Mesendoderm (in vitro differentiated cells): Measurements from ENCODE around the gene CFAP97D2.

Experiments used
- DNase-seq: peaks from one replicate; pipeline ENCODE4 v3.0.0; 2013
- H2AK5ac ChIP-seq: 2 replicates; pipeline ENCODE4 v1.6.1; 2013; ENCODE audit warnings: low read length, inconsistent platforms
- H2BK120ac ChIP-seq: 2 replicates; pipeline ENCODE4 v1.6.1; 2013; ENCODE audit warnings: low read depth, mild to moderate bottlenecking, low read length, moderate library complexity, mixed read lengths
- H2BK15ac ChIP-seq: replicated peaks from 2 replicates; pipeline ENCODE4 v1.6.1; 2013; ENCODE audit warnings: low read depth, mild to moderate bottlenecking, moderate library complexity
- H2BK5ac ChIP-seq: 2 replicates; pipeline ENCODE4 v1.6.1; 2013; ENCODE audit warnings: low read length, inconsistent platforms
- H3K18ac ChIP-seq: 2 replicates; pipeline ENCODE4 v1.6.1; 2013; ENCODE audit warnings: mild to moderate bottlenecking, low read length, mixed read lengths
- H3K23ac ChIP-seq: one replicate; pipeline ENCODE4 v1.6.1; 2013; ENCODE audit warnings: low read length
- H3K27ac ChIP-seq: 2 replicates; pipeline ENCODE4 v1.5.1; 2013; ENCODE audit warnings: low read depth, mild to moderate bottlenecking, inconsistent platforms, low read length, moderate library complexity
- H3K27me3 ChIP-seq: 2 replicates; pipeline ENCODE4 v1.6.1; 2013; ENCODE audit warnings: low read length, control low read depth, mild to moderate bottlenecking, inconsistent platforms; ENCODE audit not compliant: insufficient read depth, poor library complexity
- H3K36me3 ChIP-seq: 2 replicates; pipeline ENCODE4 v1.6.1; 2013; ENCODE audit warnings: low read length, inconsistent platforms; ENCODE audit not compliant: control insufficient read depth, insufficient read depth
- H3K4ac ChIP-seq: one replicate; pipeline ENCODE4 v1.6.1; 2013; ENCODE audit warnings: low read depth, mild to moderate bottlenecking, low read length, moderate library complexity
- H3K4me1 ChIP-seq: 2 replicates; pipeline ENCODE4 v1.6.1; 2013; ENCODE audit warnings: low read depth, low read length, inconsistent platforms; ENCODE audit not compliant: control insufficient read depth
- H3K4me2 ChIP-seq: 2 replicates; pipeline ENCODE4 v1.6.1; 2013; ENCODE audit warnings: low read length
- H3K4me3 ChIP-seq: 2 replicates; pipeline ENCODE4 v1.5.1; 2013; ENCODE audit warnings: mild to moderate bottlenecking, low read length
- H3K56ac ChIP-seq: one replicate; pipeline ENCODE4 v1.6.1; 2013; ENCODE audit warnings: low read length
- H3K79me1 ChIP-seq: 2 replicates; pipeline ENCODE4 v1.6.1; 2013; ENCODE audit warnings: low read length, inconsistent platforms
- H3K79me2 ChIP-seq: 2 replicates; pipeline ENCODE4 v1.6.1; 2013; ENCODE audit warnings: mild to moderate bottlenecking, low read length; ENCODE audit not compliant: control insufficient read depth, insufficient read depth
- H3K9ac ChIP-seq: 2 replicates; pipeline ENCODE4 v1.6.1; 2013; ENCODE audit warnings: low read length, inconsistent platforms
- H4K5ac ChIP-seq: one replicate; pipeline ENCODE4 v1.6.1; 2013; ENCODE audit warnings: low read length
- H4K8ac ChIP-seq: one replicate; pipeline ENCODE4 v1.6.1; 2013; ENCODE audit warnings: low read depth, mild to moderate bottlenecking, control low read depth, low read length, moderate library complexity
- WGBS: extraction: QIAGEN DNeasy Blood & Tissue Kit; methylation state at CpG from one replicate; pipeline ENCODE4 v1.1.7; 2013; ENCODE audit warnings: low lambda C conversion rate, missing lambda C conversion rate; ENCODE audit not compliant: insufficient coverage; ENCODE audit errors: extremely low coverage; 5-methylcytosine and 5-hydroxymethylcytosine counted together

CFAP97D2 gene

GRCh38 chr13:114164681-114165429 is 14.2 kb upstream of the CFAP97D2 start:
- Histone ChIP-seq H4K8ac (no peak overlapping the region), H3K4ac (no peak overlapping the region), H3K4me2 (no peak overlapping the region), H2BK15ac (no peak overlapping the region), H3K56ac (no peak overlapping the region), H3K79me1 (no peaks in the 10 kb centered on the region), H2AK5ac (no peak overlapping the region), H2BK120ac (no peak overlapping the region), H2BK5ac (no peak overlapping the region), H3K27me3 (no peaks in the 10 kb centered on the region), H3K36me3 (no peaks in the 10 kb centered on the region), H3K9ac (no peak overlapping the region), H3K18ac (no peak overlapping the region), H3K4me3 (no peak overlapping the region), H3K4me1 (peaks cover 1% of the 10 kb centered on the region), H3K79me2 (no peaks in the 10 kb centered on the region), H3K23ac (no peak overlapping the region), H4K5ac (no peak overlapping the region), H3K27ac (no peak overlapping the region)
- no peak for DNase-seq
- no CpG with 5 or more reads among the region's 26 CpGs for WGBS

- no peak overlapping the region for H3K27ac ChIP-seq
- H2BK5ac ChIP-seq = no peak overlapping the region
- no CpG with 5 or more reads among the region's 20 CpGs for WGBS
- H3K23ac ChIP-seq = no peak overlapping the region
- no peak overlapping the region for H4K8ac ChIP-seq
- no peak overlapping the region for H3K9ac ChIP-seq
- H3K4me1 ChIP-seq = peaks cover 1% of the 10 kb centered on the region
- no peak overlapping the region for H3K56ac ChIP-seq
- H3K36me3 ChIP-seq = no peaks in the 10 kb centered on the region
- H2AK5ac ChIP-seq = no peak overlapping the region
- no peak overlapping the region for H3K4me3 ChIP-seq
- no peak overlapping the region for H3K4ac ChIP-seq
- H3K79me1 ChIP-seq = no peaks in the 10 kb centered on the region
- H4K5ac ChIP-seq = no peak overlapping the region
- no peak overlapping the region for H3K18ac ChIP-seq
- H3K79me2 ChIP-seq = no peaks in the 10 kb centered on the region
- no peak overlapping the region for H3K4me2 ChIP-seq
- no peak overlapping the region for H2BK15ac ChIP-seq
- H3K27me3 ChIP-seq = no peaks in the 10 kb centered on the region
- DNase-seq = no peak
- H2BK120ac ChIP-seq = no peak overlapping the region
Observed at GRCh38 chr13:114166381-114167131, 12.5 kb upstream of the CFAP97D2 start.

- Histone ChIP-seq H3K56ac (no peak overlapping the region), H3K27ac (no peak overlapping the region), H3K4me2 (no peak overlapping the region), H3K79me1 (no peaks in the 10 kb centered on the region), H3K23ac (no peak overlapping the region), H4K5ac (no peak overlapping the region), H4K8ac (no peak overlapping the region), H2BK120ac (no peak overlapping the region), H3K18ac (no peak overlapping the region), H3K4ac (no peak overlapping the region), H3K9ac (no peak overlapping the region), H3K36me3 (no peaks in the 10 kb centered on the region), H3K79me2 (no peaks in the 10 kb centered on the region), H2BK15ac (no peak overlapping the region), H3K4me3 (no peak overlapping the region), H2AK5ac (no peak overlapping the region), H3K4me1 (peaks cover 1% of the 10 kb centered on the region), H2BK5ac (no peak overlapping the region), H3K27me3 (no peaks in the 10 kb centered on the region)
- no CpG with 5 or more reads among the region's 5 CpGs for WGBS
- no peak for DNase-seq
Observed at GRCh38 chr13:114167426-114167825, 11.6 kb upstream of the CFAP97D2 start.

- Histone ChIP-seq H3K4ac (no peak overlapping the region), H3K4me1 (peaks cover 1% of the 10 kb centered on the region), H3K79me1 (no peaks in the 10 kb centered on the region), H3K79me2 (no peaks in the 10 kb centered on the region), H4K8ac (no peak overlapping the region), H3K18ac (no peak overlapping the region), H3K23ac (no peak overlapping the region), H3K27me3 (no peaks in the 10 kb centered on the region), H3K36me3 (no peaks in the 10 kb centered on the region), H2BK5ac (no peak overlapping the region), H4K5ac (no peak overlapping the region), H2BK15ac (no peak overlapping the region), H3K9ac (no peak overlapping the region), H3K4me3 (no peak overlapping the region), H3K4me2 (no peak overlapping the region), H2AK5ac (no peak overlapping the region), H3K27ac (no peak overlapping the region), H2BK120ac (no peak overlapping the region), H3K56ac (no peak overlapping the region)
- no peak for DNase-seq
- no CpG with 5 or more reads among the region's 5 CpGs for WGBS
Observed at GRCh38 chr13:114167885-114168284, 11.2 kb upstream of the CFAP97D2 start.

GRCh38 chr13:114173272-114173671 is 5.8 kb upstream of the CFAP97D2 start:
- H3K56ac ChIP-seq = no peak overlapping the region
- H2AK5ac ChIP-seq = no peak overlapping the region
- no peak overlapping the region for H3K27ac ChIP-seq
- no peak overlapping the region for H3K18ac ChIP-seq
- no peak for DNase-seq
- H3K23ac ChIP-seq = no peak overlapping the region
- H3K4me2 ChIP-seq = no peak overlapping the region
- H4K5ac ChIP-seq = no peak overlapping the region
- no peaks in the 10 kb centered on the region for H3K79me1 ChIP-seq
- no peak overlapping the region for H4K8ac ChIP-seq
- no peak overlapping the region for H2BK120ac ChIP-seq
- H3K4ac ChIP-seq = no peak overlapping the region
- no peak overlapping the region for H2BK15ac ChIP-seq
- H2BK5ac ChIP-seq = no peak overlapping the region
- H3K36me3 ChIP-seq = no peaks in the 10 kb centered on the region
- WGBS = no CpG with 5 or more reads among the region's 3 CpGs
- no peak overlapping the region for H3K9ac ChIP-seq
- H3K4me1 ChIP-seq = no peaks in the 10 kb centered on the region
- H3K4me3 ChIP-seq = no peak overlapping the region
- H3K27me3 ChIP-seq = no peaks in the 10 kb centered on the region
- no peaks in the 10 kb centered on the region for H3K79me2 ChIP-seq
